Nephron progenitor cell (in vitro differentiated cells): ENCODE results near the gene TMBIM6.
A peak's percentile ranks its signal among the peaks of the same experiment; 100 is the strongest.

Experiments
- DNase-seq: peaks from one replicate; pipeline ENCODE4 v3.0.0; 2021
- H3K27ac Mint-ChIP-seq: 2 replicates; pipeline ENCODE4 v1.8.0; 2021; ENCODE audit warnings: mild to moderate bottlenecking, moderate library complexity, mixed read lengths
- H3K27me3 Mint-ChIP-seq: 2 replicates; pipeline ENCODE4 v1.8.0; 2021; ENCODE audit warnings: mild to moderate bottlenecking, low read depth, mixed read lengths; ENCODE audit not compliant: poor library complexity
- H3K36me3 Mint-ChIP-seq: 2 replicates; pipeline ENCODE4 v1.8.0; 2021; ENCODE audit warnings: low read depth, mixed read lengths
- H3K4me1 Mint-ChIP-seq: 2 replicates; pipeline ENCODE4 v1.8.0; 2021; ENCODE audit warnings: mixed read lengths
- H3K4me3 Mint-ChIP-seq: 2 replicates; pipeline ENCODE4 v1.8.0; 2021; ENCODE audit warnings: mild to moderate bottlenecking, moderate library complexity, mixed read lengths
- H3K9me3 Mint-ChIP-seq: 2 replicates; pipeline ENCODE4 v1.8.0; 2021; ENCODE audit warnings: mild to moderate bottlenecking, moderate library complexity, mixed read lengths
- CTCF ChIP-seq: fragments of 200-600 bp; sonication (generic); IDR thresholded peaks from 2 replicates; pipeline ENCODE4 v1.5.0; 2021; ENCODE audit warnings: antibody characterized with exemption

The TMBIM6 gene

GRCh38 chr12:49698619-49699545 is 42.5 kb upstream of the TMBIM6 start:
- H3K27ac Mint-ChIP-seq, result peak overlapping the region; percentile 84
- H3K4me1 Mint-ChIP-seq, result peaks cover 54% of the 10 kb centered on the region

GRCh38 chr12:49702009-49702408 is 39.3 kb upstream of the TMBIM6 start:
- Mint-ChIP-seq H3K4me3 (no peak overlapping the region), H3K9me3 (no peaks in the 10 kb centered on the region), H3K27me3 (peaks cover 3% of the 10 kb centered on the region), H3K27ac (no peak overlapping the region), H3K36me3 (peaks cover 14% of the 10 kb centered on the region), H3K4me1 (peaks cover 66% of the 10 kb centered on the region)
- no peak for DNase-seq
- TF ChIP-seq CTCF, result no peak

More at GRCh38 chr12:49698619-49699545, 42.5 kb upstream of the TMBIM6 start:
- TF ChIP-seq CTCF, result no peak
- no peaks in the 10 kb centered on the region for H3K9me3 Mint-ChIP-seq
- H3K27me3 Mint-ChIP-seq, result no peaks in the 10 kb centered on the region
- no peak for DNase-seq
- peak overlapping the region; percentile 41 for H3K4me3 Mint-ChIP-seq
- peaks cover 14% of the 10 kb centered on the region for H3K36me3 Mint-ChIP-seq

- H3K9me3 Mint-ChIP-seq, result no peaks in the 10 kb centered on the region
- DNase-seq, result no peak
- H3K27me3 Mint-ChIP-seq, result peaks cover 6% of the 10 kb centered on the region
- H3K4me3 Mint-ChIP-seq, result peak overlapping the region; percentile 10
- peak overlapping the region; percentile 89 for H3K27ac Mint-ChIP-seq
- peaks cover 14% of the 10 kb centered on the region for H3K36me3 Mint-ChIP-seq
- TF ChIP-seq CTCF, result no peak
- peaks cover 66% of the 10 kb centered on the region for H3K4me1 Mint-ChIP-seq
These were observed 38.6 kb upstream of the TMBIM6 start for GRCh38 chr12:49702676-49703215.

GRCh38 chr12:49703647-49704137 is 37.7 kb upstream of the TMBIM6 start:
- H3K27me3 Mint-ChIP-seq, result peaks cover 13% of the 10 kb centered on the region
- no peak overlapping the region for H3K27ac Mint-ChIP-seq
- H3K9me3 Mint-ChIP-seq, result no peaks in the 10 kb centered on the region
- no peak overlapping the region for H3K4me3 Mint-ChIP-seq
- H3K36me3 Mint-ChIP-seq, result peaks cover 14% of the 10 kb centered on the region
- TF ChIP-seq CTCF, result no peak
- peaks cover 56% of the 10 kb centered on the region for H3K4me1 Mint-ChIP-seq
- no peak for DNase-seq

GRCh38 chr12:49705479-49706134 is 35.8 kb upstream of the TMBIM6 start:
- no peak for TF ChIP-seq CTCF
- Mint-ChIP-seq H3K27me3 (peaks cover 20% of the 10 kb centered on the region), H3K4me1 (peaks cover 43% of the 10 kb centered on the region), H3K27ac (no peak overlapping the region), H3K4me3 (peak overlapping the region; percentile 93), H3K9me3 (no peaks in the 10 kb centered on the region), H3K36me3 (peaks cover 5% of the 10 kb centered on the region)
- no peak for DNase-seq
